Amniotic epithelial cell (primary cell): Measurements from ENCODE around the gene CRLF3.
"Not testable (repeated sequence)": the region's sequence is repeated elsewhere in the genome, so short reads cannot be mapped to it uniquely, and the experiment has no call there.

Experiments
- DNase-seq: peaks from one replicate; pipeline ENCODE4 v3.0.0-alpha.2; 2010; ENCODE audit warnings: low read depth

Gene CRLF3

GRCh38 chr17:30824356-30825145 lies at the start of gene CRLF3:
Gene CRLF3, minus strand, starts transcription at chr17:30824692. Its CDS starts 41 bp downstream, at chr17:30824651.
- peak; percentile 84 for DNase-seq

GRCh38 chr17:30869005-30869404 lies 44.5 kb upstream of the CRLF3 start:
- no peak for DNase-seq

GRCh38 chr17:30864636-30865035 lies 40.1 kb upstream of the CRLF3 start:
- no peak for DNase-seq

- peak; percentile 42 for DNase-seq
Measured at GRCh38 chr17:30858556-30859250, 34.2 kb upstream of the CRLF3 start.

- DNase-seq, result no peak
Measured at GRCh38 chr17:30854146-30854545, 29.7 kb upstream of the CRLF3 start.

- DNase-seq, result no peak
Measured at GRCh38 chr17:30848021-30848420, 23.5 kb upstream of the CRLF3 start.

- DNase-seq, result no peak
Measured at GRCh38 chr17:30840771-30841170, 16.3 kb upstream of the CRLF3 start.

- DNase-seq, result no peak
Measured at GRCh38 chr17:30838202-30838807, 13.8 kb upstream of the CRLF3 start.

GRCh38 chr17:30832438-30833124 lies 8.1 kb upstream of the CRLF3 start:
- no peak for DNase-seq

- peak; percentile 89 for DNase-seq
Measured at GRCh38 chr17:30831663-30832437, 7.4 kb upstream of the CRLF3 start, which contains the start of gene ATAD5. Gene ATAD5, plus strand, starts transcription at chr17:30831966. Its CDS starts 382 bp downstream, at chr17:30832348.

GRCh38 chr17:30831257-30831656 lies 6.8 kb upstream of the CRLF3 start:
- DNase-seq, result no peak

GRCh38 chr17:30829022-30829421 lies 4.5 kb upstream of the CRLF3 start:
- no peak for DNase-seq

GRCh38 chr17:30827082-30827481 lies 2.6 kb upstream of the CRLF3 start:
- no peak for DNase-seq

- no peak for DNase-seq
Measured at GRCh38 chr17:30824002-30824355, 513 bp downstream of the CRLF3 start.

GRCh38 chr17:30823421-30823820 lies 1.1 kb downstream of the CRLF3 start:
- no peak for DNase-seq

GRCh38 chr17:30822919-30823318 lies 1.6 kb downstream of the CRLF3 start:
- not testable (repeated sequence) for DNase-seq

GRCh38 chr17:30821871-30822723 lies 2.4 kb downstream of the CRLF3 start:
- no peak for DNase-seq

GRCh38 chr17:30819971-30820705 lies 4.4 kb downstream of the CRLF3 start:
- DNase-seq, result peak; percentile 49

- no peak for DNase-seq
Measured at GRCh38 chr17:30816165-30816564, 8.3 kb downstream of the CRLF3 start.

GRCh38 chr17:30814860-30815259 lies 9.6 kb downstream of the CRLF3 start:
- peak; percentile 70 for DNase-seq
